ENCODE measurements around the gene HRH2. TPM values are rescaled to one million over a fixed set of nuclear protein-coding genes. Genes with fewer than 3 reads are reported as not detected.

The HRH2 gene
- polyA plus RNA-seq, 6 donors from 2014 or later, result not detected

GRCh38 chr5:175692235-175692995 lies 34.5 kb downstream of the HRH2 start:
- no peaks in the 10 kb centered on the region for H3K36me3 Mint-ChIP-seq
- ATAC-seq (ENCODE audit: low read depth in 2 of 2) (no peak), DNase-seq (no peak)
- H3K27me3 Mint-ChIP-seq, result peaks cover 5 to 23% (median 8%) of the 10 kb centered on the region in 3 donors
- H3K4me3 Mint-ChIP-seq, result no peak overlapping the region
- no peak overlapping the region for H3K27ac Mint-ChIP-seq
- H3K9me3 Mint-ChIP-seq, result peaks cover 0 to 3% (median 0%) of the 10 kb centered on the region in 7 donors
- H3K4me1 Mint-ChIP-seq, result peaks cover 5 to 12% (median 8%) of the 10 kb centered on the region in 3 donors

DNA sequence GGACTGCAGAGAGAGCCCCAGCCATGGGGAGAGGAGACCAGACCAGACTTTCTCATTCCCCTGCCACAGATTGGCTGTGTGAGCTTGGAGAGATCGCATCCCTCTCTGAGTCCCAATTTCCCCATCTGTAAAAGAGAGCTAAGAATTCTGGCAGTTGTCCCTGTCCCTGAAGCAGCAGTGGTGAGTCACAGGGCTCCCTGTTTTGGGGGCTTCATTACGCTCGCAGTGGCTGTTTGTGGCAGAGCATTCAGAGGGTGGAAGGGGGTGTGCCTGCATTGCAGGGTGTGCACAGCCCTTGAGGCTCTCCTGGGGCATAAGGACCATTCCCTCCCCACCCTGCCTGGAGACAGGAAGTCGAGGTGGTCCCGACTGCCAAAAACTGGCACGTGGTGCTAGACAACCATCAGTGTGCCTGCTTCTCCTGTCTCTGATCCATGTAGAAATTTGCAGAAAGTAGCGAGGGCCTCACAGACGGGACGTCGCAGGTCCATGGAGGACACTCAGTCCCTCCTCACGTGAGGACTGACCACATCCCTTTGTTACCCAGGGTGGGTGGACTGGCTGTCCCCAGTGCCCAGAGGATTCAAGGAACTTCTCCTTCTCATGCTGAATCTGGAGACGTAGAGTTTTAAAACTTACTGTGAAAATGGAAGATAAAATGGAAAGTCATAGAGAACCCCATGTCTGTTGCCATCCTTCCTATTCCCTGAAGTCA lies 35.3 kb downstream of the HRH2 start:
- Mint-ChIP-seq H3K4me3 (no peak overlapping the region), H3K27ac (peak overlapping the region in 1 of 6 donors; percentile 16), H3K4me1 (peaks cover 5 to 12% (median 11%) of the 10 kb centered on the region in 3 donors), H3K27me3 (peaks cover 5 to 30% (median 8%) of the 10 kb centered on the region in 3 donors), H3K9me3 (peaks cover 0 to 3% (median 0%) of the 10 kb centered on the region in 7 donors), H3K36me3 (no peaks in the 10 kb centered on the region)
- ATAC-seq (ENCODE audit: low read depth in 2 of 2), result no peak
- DNase-seq, result no peak

GRCh38 chr5:175693741-175694140 lies 35.9 kb downstream of the HRH2 start:
- Mint-ChIP-seq H3K27me3 (peaks cover 5 to 30% (median 8%) of the 10 kb centered on the region in 3 donors), H3K4me1 (peaks cover 5 to 12% (median 11%) of the 10 kb centered on the region in 3 donors), H3K36me3 (no peaks in the 10 kb centered on the region), H3K9me3 (peaks cover 0 to 3% (median 0%) of the 10 kb centered on the region in 7 donors), H3K27ac (no peak overlapping the region), H3K4me3 (no peak overlapping the region)
- ATAC-seq (ENCODE audit: low read depth in 2 of 2) (no peak), DNase-seq (no peak)

GRCh38 chr5:175694371-175695160 lies 36.7 kb downstream of the HRH2 start:
- peaks cover 5 to 12% (median 11%) of the 10 kb centered on the region in 3 donors for H3K4me1 Mint-ChIP-seq
- H3K36me3 Mint-ChIP-seq, result no peaks in the 10 kb centered on the region

GRCh38 chr5:175695161-175696126 lies 37.6 kb downstream of the HRH2 start:
- H3K9me3 Mint-ChIP-seq, result peaks cover 0 to 1% (median 0%) of the 10 kb centered on the region in 7 donors
- peak overlapping the region in 1 of 6 donors; percentile 30 for H3K27ac Mint-ChIP-seq
- no peaks in the 10 kb centered on the region for H3K36me3 Mint-ChIP-seq
- DNase-seq, result no peak
- ATAC-seq (ENCODE audit: low read depth in 2 of 2), result no peak
- peaks cover 5 to 12% (median 11%) of the 10 kb centered on the region in 3 donors for H3K4me1 Mint-ChIP-seq
- H3K27me3 Mint-ChIP-seq, result peaks cover 5 to 17% (median 7%) of the 10 kb centered on the region in 3 donors
- no peak overlapping the region for H3K4me3 Mint-ChIP-seq

More at GRCh38 chr5:175694371-175695160, 36.7 kb downstream of the HRH2 start:
- ATAC-seq (ENCODE audit: low read depth in 2 of 2) (no peak), DNase-seq (no peak)
- no peak overlapping the region for H3K27ac Mint-ChIP-seq
- peaks cover 0 to 2% (median 0%) of the 10 kb centered on the region in 7 donors for H3K9me3 Mint-ChIP-seq
- peaks cover 5 to 22% (median 8%) of the 10 kb centered on the region in 3 donors for H3K27me3 Mint-ChIP-seq
- no peak overlapping the region for H3K4me3 Mint-ChIP-seq

- DNase-seq (no peak), ATAC-seq (ENCODE audit: low read depth in 2 of 2) (peak in 1 of 2 donors; percentile 23)
- peaks cover 0 to 6% (median 5%) of the 10 kb centered on the region in 3 donors for H3K4me1 Mint-ChIP-seq
- peaks cover 0 to 9% (median 5%) of the 10 kb centered on the region in 3 donors for H3K27me3 Mint-ChIP-seq
- no peaks in the 10 kb centered on the region for H3K36me3 Mint-ChIP-seq
- H3K27ac Mint-ChIP-seq, result no peak overlapping the region
- no peaks in the 10 kb centered on the region for H3K9me3 Mint-ChIP-seq
- no peak overlapping the region for H3K4me3 Mint-ChIP-seq
Measured at GRCh38 chr5:175696139-175696854, 38.4 kb downstream of the HRH2 start.

GRCh38 chr5:175696855-175697198 lies 39.0 kb downstream of the HRH2 start:
- H3K36me3 Mint-ChIP-seq, result peaks cover 0 to 2% of the 10 kb centered on the region in 2 donors
- peaks cover 0 to 6% (median 5%) of the 10 kb centered on the region in 3 donors for H3K4me1 Mint-ChIP-seq
- H3K9me3 Mint-ChIP-seq, result peaks cover 0 to 3% (median 0%) of the 10 kb centered on the region in 7 donors
- H3K27me3 Mint-ChIP-seq, result peaks cover 0 to 9% (median 5%) of the 10 kb centered on the region in 3 donors
- ATAC-seq (ENCODE audit: low read depth in 2 of 2) (no peak), DNase-seq (no peak)
- H3K4me3 Mint-ChIP-seq, result no peak overlapping the region
- no peak overlapping the region for H3K27ac Mint-ChIP-seq

DNA sequence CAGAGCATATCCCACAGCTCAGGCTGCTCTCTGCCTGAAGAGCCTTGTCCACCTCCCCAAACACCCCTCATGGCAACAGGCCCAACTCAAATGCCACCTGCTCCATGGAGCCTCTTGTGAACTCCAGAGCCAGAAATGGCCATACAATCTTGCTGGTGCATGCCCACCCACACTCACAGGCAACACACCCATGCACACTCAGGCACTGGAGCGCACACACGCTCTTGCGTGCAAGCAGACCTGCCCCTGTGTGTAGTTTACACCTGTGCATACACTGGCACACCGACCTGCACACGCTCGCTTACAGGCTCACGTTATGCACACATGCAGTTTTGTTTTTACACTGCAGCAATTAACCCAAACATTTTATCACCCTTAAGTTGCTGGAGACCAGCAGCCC lies 40.0 kb downstream of the HRH2 start:
- Mint-ChIP-seq H3K4me3 (peak overlapping the region in 1 of 8 donors; percentile 14), H3K4me1 (peaks cover 0 to 6% (median 5%) of the 10 kb centered on the region in 3 donors), H3K27me3 (peaks cover 0 to 9% (median under 1%) of the 10 kb centered on the region in 3 donors), H3K9me3 (peaks cover 0 to 10% (median 3%) of the 10 kb centered on the region in 7 donors), H3K36me3 (peaks cover 0 to 8% of the 10 kb centered on the region in 2 donors), H3K27ac (peak overlapping the region in 1 of 6 donors; percentile 89)
- ATAC-seq (ENCODE audit: low read depth in 2 of 2), result no peak
- no peak for DNase-seq

GRCh38 chr5:175698401-175699115 lies 40.7 kb downstream of the HRH2 start:
- Mint-ChIP-seq H3K9me3 (peaks cover 0 to 17% (median 6%) of the 10 kb centered on the region in 7 donors), H3K36me3 (peaks cover 0 to 8% of the 10 kb centered on the region in 2 donors), H3K4me3 (no peak overlapping the region)

GRCh38 chr5:175700991-175701390 lies 43.1 kb downstream of the HRH2 start:
- peaks cover 0 to 32% (median 7%) of the 10 kb centered on the region in 7 donors for H3K9me3 Mint-ChIP-seq

More at GRCh38 chr5:175698401-175699115, 40.7 kb downstream of the HRH2 start:
- H3K4me1 Mint-ChIP-seq, result peaks cover 0 to 6% (median 5%) of the 10 kb centered on the region in 3 donors
- peaks cover 0 to 9% (median 0%) of the 10 kb centered on the region in 3 donors for H3K27me3 Mint-ChIP-seq
- ATAC-seq (ENCODE audit: low read depth in 2 of 2) (no peak), DNase-seq (no peak)
- H3K27ac Mint-ChIP-seq, result no peak overlapping the region

GRCh38 chr5:175701797-175702196 lies 43.9 kb downstream of the HRH2 start:
- DNase-seq, result no peak
- H3K27me3 Mint-ChIP-seq, result peaks cover 0 to 9% (median 0%) of the 10 kb centered on the region in 3 donors
- H3K4me3 Mint-ChIP-seq, result no peak overlapping the region

More at GRCh38 chr5:175700991-175701390, 43.1 kb downstream of the HRH2 start:
- Mint-ChIP-seq H3K4me3 (no peak overlapping the region), H3K27ac (no peak overlapping the region), H3K27me3 (peaks cover 0 to 9% (median 0%) of the 10 kb centered on the region in 3 donors), H3K36me3 (peaks cover 0 to 8% of the 10 kb centered on the region in 2 donors), H3K4me1 (peaks cover 0 to 5% (median 3%) of the 10 kb centered on the region in 3 donors)
- ATAC-seq (ENCODE audit: low read depth in 2 of 2) (no peak), DNase-seq (no peak)

More at GRCh38 chr5:175701797-175702196, 43.9 kb downstream of the HRH2 start:
- Mint-ChIP-seq H3K36me3 (peaks cover 0 to 8% of the 10 kb centered on the region in 2 donors), H3K9me3 (peaks cover 0 to 32% (median 7%) of the 10 kb centered on the region in 7 donors), H3K27ac (no peak overlapping the region), H3K4me1 (peaks cover 0 to 3% (median 0%) of the 10 kb centered on the region in 3 donors)
- no peak for ATAC-seq (ENCODE audit: low read depth in 2 of 2)
